Sigmoid colon (tissue), 7 donors: ENCODE results near the gene ZNF829. TPM values are rescaled to one million over a fixed set of nuclear protein-coding genes. Genes with fewer than 3 reads are reported as not detected.

ENCODE experiments used
- DNase-seq: peaks from one replicate; pipeline ENCODE4 v3.0.0-alpha.2; 2019
- H3K27ac ChIP-seq, 4 donors: fragments of 200-600 bp; sonication (generic); one replicate each; pipeline ENCODE4 v1.5.1; 2016 to 2019; ENCODE audit warnings: mild to moderate bottlenecking in 1 of 4
- H3K27me3 ChIP-seq, 3 donors: fragments of 200-600 bp; sonication (generic); one replicate each; pipeline ENCODE4 v1.5.1; 2019; ENCODE audit warnings: mild to moderate bottlenecking in 1 of 3
- H3K36me3 ChIP-seq, 4 donors: fragments of 200-600 bp; sonication (generic); one replicate each; pipeline ENCODE4 v1.5.1; 2016 to 2019
- H3K4me1 ChIP-seq, 4 donors: fragments of 200-600 bp; sonication (generic); one replicate each; pipeline ENCODE4 v1.5.1; 2017 to 2019
- H3K4me3 ChIP-seq, 4 donors: fragments of 200-600 bp; sonication (generic); one replicate each; pipeline ENCODE4 v1.5.1; 2017 to 2019; ENCODE audit warnings: mild to moderate bottlenecking in 2 of 4, moderate library complexity in 1 of 4
- H3K9me3 ChIP-seq, 4 donors: fragments of 200-600 bp in 3 of 4; sonication (generic) in 3 of 4; one replicate each; pipeline versions ENCODE4 v1.5.1 to v1.6.1; 2013 to 2019
- EP300 ChIP-seq, 4 donors: sonication (generic); formaldehyde crosslinking; IDR thresholded peaks; one replicate each; pipeline ENCODE4 v1.6.1; 2017; ENCODE audit warnings: antibody characterized with exemption in 4 of 4
- POLR2A ChIP-seq, 2 donors: fragments of 450-650 bp; IDR thresholded peaks; one replicate each; pipeline ENCODE4 v1.6.1; 2016; ENCODE audit warnings: antibody characterized with exemption in 2 of 2, mild to moderate bottlenecking in 2 of 2, moderate library complexity in 2 of 2
- POLR2AphosphoS5 ChIP-seq, 4 donors: sonication (generic); formaldehyde crosslinking; IDR thresholded peaks; one replicate each; pipeline ENCODE4 v1.6.1; 2017; ENCODE audit warnings: antibody characterized with exemption in 4 of 4
- WGBS, 2 donors: extraction: QIAGEN DNeasy Blood & Tissue Kit; methylation state at CpG; one replicate each; pipeline ENCODE4 v1.1.7; 2013; 5-methylcytosine and 5-hydroxymethylcytosine counted together
- intact Hi-C: fragments of 100-400 bp; cut with DNase I; formaldehyde crosslinking; loops from one replicate; pipeline ENCODE4 v1.15.1; 2023
- polyA plus RNA-seq, 3 donors: library from polyadenylated mRNA; stranded (reverse); fragments of 200-250 nt; gene quantifications; one replicate each; pipeline ENCODE4 v1.2.3, GENCODE V29; 2013
- small RNA-seq, 3 donors: library from RNA; depleted of rRNA; stranded (forward); fragments of <200 nt; gene quantifications; one replicate each; pipeline ENCODE3, GENCODE V24; 2016
- total RNA-seq, 4 donors: library from RNA; depleted of rRNA; stranded (reverse); fragments of >200 nt; gene quantifications; one replicate each; pipeline ENCODE4 v1.1.0, GENCODE V29; 2016
- TF ChIP-seq, protein P1 (sequence below), 4 experiments: fragments of 450-650 bp in 3 of 4; fragments of 200-600 bp in 1 of 4; IDR thresholded peaks; one replicate each; pipeline ENCODE4 v1.5.1; 2016 to 2019; ENCODE audit warnings: antibody characterized with exemption in 4 of 4, mild to moderate bottlenecking in 3 of 4, moderate library complexity in 2 of 4
- donor health status: healthy with polysubstance abuse.
- donor health status: Bipolar disorder and iron deficiency.
- donor health status: healthy.

The ZNF829 gene
- total and polyA plus RNA-seq, 7 donors = under 0.01 to 6.4 (median 3.6) TPM

DNA sequence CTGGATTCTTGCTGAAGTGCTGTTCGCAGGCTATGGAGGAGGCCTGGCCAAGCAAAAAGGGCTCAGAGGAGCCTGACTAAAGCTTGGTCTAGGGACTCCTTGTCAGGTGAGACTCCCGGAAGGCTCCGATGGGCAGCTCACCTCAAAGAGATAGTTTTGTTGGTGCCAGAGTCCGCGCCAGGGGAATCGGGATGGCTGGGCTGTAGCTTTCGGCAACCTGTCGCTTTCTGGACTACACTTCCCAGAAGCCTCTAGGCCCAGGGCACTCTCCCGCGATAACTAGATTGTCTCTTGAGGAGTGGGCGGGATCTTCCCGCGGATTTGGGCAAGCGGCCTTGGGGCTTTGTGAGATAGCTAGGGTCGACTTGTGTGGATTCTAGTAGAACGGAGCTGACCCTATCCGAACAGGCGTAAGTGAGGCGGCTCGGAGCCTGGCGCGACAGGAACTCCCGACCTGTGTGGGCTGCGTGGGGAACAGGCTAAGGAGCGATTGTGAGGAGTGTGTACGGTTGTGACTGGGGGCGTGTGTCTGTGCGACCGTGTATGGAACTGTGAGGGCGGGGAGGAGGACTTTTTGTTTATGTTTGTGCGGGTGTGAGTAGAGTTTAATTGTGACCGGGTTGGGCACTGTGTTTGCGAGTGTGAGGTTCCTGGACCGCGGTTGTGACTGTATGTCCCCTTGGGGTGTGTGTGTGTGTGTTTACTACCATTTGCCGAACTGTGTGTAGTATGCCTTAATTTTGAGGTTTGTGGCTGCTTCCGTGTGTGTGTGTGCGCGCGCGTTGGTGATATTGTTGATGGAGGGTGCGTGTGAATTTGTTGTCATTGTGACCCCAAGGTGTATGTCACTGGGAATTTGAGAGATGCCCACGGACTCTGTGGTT, 65.3 kb downstream of the ZNF829 start, which contains the start of gene ZNF345:
ZNF345 (plus strand) TSS at position 318 of the 884 bp plus-strand sequence. CDS start 25,955 bp downstream, outside the sequence.
- peak; percentile 95 for DNase-seq
- Histone ChIP-seq H3K4me1 (peaks cover 0 to 22% (median 17%) of the 10 kb centered on the region in 4 donors), H3K36me3 (peaks cover 0 to 25% (median 10%) of the 10 kb centered on the region in 4 donors), H3K27ac (peak within 1 kb of the TSS; percentile 88 to 92 (median 90)), H3K9me3 (peaks cover 0 to 4% (median 2%) of the 10 kb centered on the region in 4 donors), H3K27me3 (no peaks in the 10 kb centered on the region), H3K4me3 (peak within 1 kb of the TSS; percentile 58 to 77 (median 70))
- intact Hi-C loops = loop anchor here (1.0 to 2.0 kb wide), 3 partner anchors 12 to 78 kb away; partner anchors contain the start of genes ZNF568, ZNF790, ZNF829 and ZNF850
- TF ChIP-seq EP300 (IDR thresholded peaks at IDR 0.05) (no peak), POLR2AphosphoS5 (IDR thresholded peaks at IDR 0.05) (peak; percentile 21 to 72 (median 64)), POLR2A (IDR thresholded peaks at IDR 0.05) (peak in 1 of 2 donors; percentile 37)
- 0 to 1% methylated on average over 43 of the region's 43 CpGs for WGBS, 2 donors

DNA sequence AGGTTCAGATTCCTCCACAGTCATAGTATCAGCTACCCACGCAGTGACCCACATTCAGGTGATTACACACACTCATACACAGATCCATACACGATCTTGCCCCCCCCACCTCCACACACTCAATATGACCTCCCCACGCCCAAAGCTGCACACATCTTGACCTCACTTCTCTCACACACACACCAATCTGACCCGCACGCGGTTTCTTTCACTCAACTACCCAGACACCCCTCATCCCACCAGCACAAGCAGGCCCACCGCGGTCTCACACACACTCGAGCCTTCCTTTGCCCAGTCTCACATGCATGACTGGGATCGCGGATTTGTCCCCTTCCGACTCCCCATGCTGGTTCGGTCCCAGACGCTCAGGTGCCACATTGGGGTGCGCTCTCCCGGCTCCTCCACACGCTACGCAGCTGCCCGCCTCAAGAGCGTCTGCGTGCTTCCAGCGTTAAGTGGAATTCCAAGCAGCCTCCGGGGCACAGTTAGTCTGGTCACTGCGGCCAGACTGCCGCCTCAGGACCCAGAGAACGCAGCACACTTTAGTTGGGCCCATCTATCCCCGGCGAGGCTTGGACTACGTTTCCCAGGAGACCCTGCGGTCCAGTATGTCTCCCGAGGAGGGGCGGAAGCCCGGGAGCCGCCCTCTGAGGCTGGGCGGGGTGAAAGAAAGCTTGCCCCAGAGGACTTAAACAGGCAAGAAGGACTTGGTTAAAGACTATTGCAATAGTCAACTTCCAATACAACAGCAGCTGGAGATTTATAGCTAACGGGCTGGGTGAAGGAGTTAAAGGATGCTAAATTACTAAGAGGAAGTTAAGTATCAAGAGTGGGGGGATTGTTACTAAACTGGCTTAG, 66.2 kb downstream of the ZNF829 start:
- H3K9me3 ChIP-seq = peaks cover 0 to 3% (median 0%) of the 10 kb centered on the region in 4 donors

DNA sequence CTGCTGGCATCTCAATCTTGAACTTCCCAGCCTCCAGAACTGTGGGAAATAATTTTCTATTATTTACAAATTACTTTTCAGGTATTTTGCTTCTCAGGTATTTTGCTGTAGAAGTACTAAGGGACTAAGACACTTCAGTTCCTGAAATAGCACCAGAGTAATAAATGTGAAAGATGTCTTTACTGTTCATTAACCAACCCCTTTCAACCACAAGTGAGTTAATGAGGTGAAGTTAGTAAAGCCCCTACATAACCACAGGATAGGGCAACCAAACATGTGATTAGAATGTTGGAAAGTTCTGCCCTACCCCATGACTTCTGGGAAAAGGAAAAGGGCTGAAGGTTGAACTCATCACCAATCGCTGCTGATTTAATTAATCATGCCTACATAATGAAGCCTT, 68.1 kb downstream of the ZNF829 start:
- TF ChIP-seq, protein P1, sequence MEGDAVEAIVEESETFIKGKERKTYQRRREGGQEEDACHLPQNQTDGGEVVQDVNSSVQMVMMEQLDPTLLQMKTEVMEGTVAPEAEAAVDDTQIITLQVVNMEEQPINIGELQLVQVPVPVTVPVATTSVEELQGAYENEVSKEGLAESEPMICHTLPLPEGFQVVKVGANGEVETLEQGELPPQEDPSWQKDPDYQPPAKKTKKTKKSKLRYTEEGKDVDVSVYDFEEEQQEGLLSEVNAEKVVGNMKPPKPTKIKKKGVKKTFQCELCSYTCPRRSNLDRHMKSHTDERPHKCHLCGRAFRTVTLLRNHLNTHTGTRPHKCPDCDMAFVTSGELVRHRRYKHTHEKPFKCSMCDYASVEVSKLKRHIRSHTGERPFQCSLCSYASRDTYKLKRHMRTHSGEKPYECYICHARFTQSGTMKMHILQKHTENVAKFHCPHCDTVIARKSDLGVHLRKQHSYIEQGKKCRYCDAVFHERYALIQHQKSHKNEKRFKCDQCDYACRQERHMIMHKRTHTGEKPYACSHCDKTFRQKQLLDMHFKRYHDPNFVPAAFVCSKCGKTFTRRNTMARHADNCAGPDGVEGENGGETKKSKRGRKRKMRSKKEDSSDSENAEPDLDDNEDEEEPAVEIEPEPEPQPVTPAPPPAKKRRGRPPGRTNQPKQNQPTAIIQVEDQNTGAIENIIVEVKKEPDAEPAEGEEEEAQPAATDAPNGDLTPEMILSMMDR (IDR thresholded peaks at IDR 0.05) = no peak
- TF ChIP-seq POLR2A (IDR thresholded peaks at IDR 0.05) (no peak), POLR2AphosphoS5 (IDR thresholded peaks at IDR 0.05) (no peak), EP300 (IDR thresholded peaks at IDR 0.05) (no peak)
- H3K27ac ChIP-seq = no peak overlapping the region
- H3K4me3 ChIP-seq = no peak overlapping the region
- H3K27me3 ChIP-seq = no peaks in the 10 kb centered on the region
- 84 to 92% methylated on average over 1 of the region's 1 CpG for WGBS, 2 donors
- H3K4me1 ChIP-seq = peaks cover 0 to 22% (median 17%) of the 10 kb centered on the region in 4 donors
- H3K9me3 ChIP-seq = peaks cover 0 to 2% (median 0%) of the 10 kb centered on the region in 4 donors
- intact Hi-C loops = no loop called here
- DNase-seq = no peak
- peaks cover 0 to 15% (median 0%) of the 10 kb centered on the region in 4 donors for H3K36me3 ChIP-seq

More for the DNA sequence above, 66.2 kb downstream of the ZNF829 start:
- Histone ChIP-seq H3K4me3 (peak overlapping the region; percentile 58 to 77 (median 70)), H3K27ac (peak overlapping the region; percentile 88 to 92 (median 90)), H3K4me1 (peaks cover 0 to 22% (median 17%) of the 10 kb centered on the region in 4 donors), H3K36me3 (peaks cover 0 to 21% (median 5%) of the 10 kb centered on the region in 4 donors), H3K27me3 (no peaks in the 10 kb centered on the region)
- WGBS, 2 donors = 0 to 1% methylated on average over 36 of the region's 36 CpGs
- peak; percentile 95 for DNase-seq
- intact Hi-C loops = loop anchor here (1.0 to 2.0 kb wide), 4 partner anchors 12 to 163 kb away; partner anchors contain the start of genes ZNF567, ZNF568, ZNF790 and ZNF829
- TF ChIP-seq EP300 (IDR thresholded peaks at IDR 0.05) = no peak
- peak; percentile 9 to 31 for TF ChIP-seq POLR2A (IDR thresholded peaks at IDR 0.05)
- TF ChIP-seq POLR2AphosphoS5 (IDR thresholded peaks at IDR 0.05) = peak; percentile 58 to 75 (median 66)

DNA sequence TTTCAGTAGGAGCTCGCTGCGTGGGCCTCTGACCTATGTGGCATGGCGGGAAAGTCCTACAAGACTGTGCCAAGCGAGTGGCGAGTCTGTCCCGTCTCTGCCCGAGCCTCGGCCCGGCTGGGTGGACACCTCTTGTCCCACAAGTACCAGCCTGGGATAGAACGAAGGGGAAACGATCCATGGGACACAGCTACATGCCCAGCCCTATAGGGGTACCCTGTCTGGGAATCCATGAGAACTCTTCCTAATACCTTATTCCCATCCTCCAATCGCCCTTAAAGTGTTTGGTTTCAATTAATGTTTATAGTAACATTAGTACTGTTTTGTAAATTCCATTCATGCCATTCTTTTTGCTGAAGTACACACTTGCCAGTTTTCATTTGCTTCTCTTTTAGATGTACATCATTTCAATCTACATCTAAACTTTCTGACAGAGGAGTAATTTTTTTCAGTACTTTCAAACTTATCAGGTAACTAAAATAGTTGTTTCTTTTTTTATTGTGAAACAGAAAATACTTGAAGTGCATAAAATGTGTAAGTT, 77.2 kb downstream of the ZNF829 start:
- TF ChIP-seq, protein P1 (IDR thresholded peaks at IDR 0.05) = no peak
- no peak for TF ChIP-seq POLR2A (IDR thresholded peaks at IDR 0.05)
- no peak for TF ChIP-seq POLR2AphosphoS5 (IDR thresholded peaks at IDR 0.05)
- TF ChIP-seq EP300 (IDR thresholded peaks at IDR 0.05) = no peak
- no peak for DNase-seq
- peaks cover 0 to 20% (median 14%) of the 10 kb centered on the region in 4 donors for H3K4me1 ChIP-seq
- peaks cover 4 to 10% (median 7%) of the 10 kb centered on the region in 4 donors for H3K9me3 ChIP-seq
- H3K27me3 ChIP-seq = no peaks in the 10 kb centered on the region
- H3K27ac ChIP-seq = peak overlapping the region; percentile 82 to 90 (median 88)
- H3K36me3 ChIP-seq = peaks cover 0 to 18% (median 3%) of the 10 kb centered on the region in 4 donors
- peak overlapping the region; percentile 58 to 82 (median 71) for H3K4me3 ChIP-seq
- 25 to 27% methylated on average over 12 of the region's 12 CpGs for WGBS, 2 donors
- intact Hi-C loops = loop anchor here (1.0 to 10.0 kb wide), 5 partner anchors 11 to 238 kb away; partner anchors contain the start of genes ZNF345, ZNF420, ZNF461 and ZNF850

Small RNA genes within 50 kb of the gene (small RNA-seq; reads per million reads assigned to genes)
- gene RF00019 = 0 reads per million in 3 donors

Other genes with a start within 250 kb of the ZNF829 start
- gene ZNF461, start 249.5 kb downstream of the ZNF829 start, total RNA-seq = 10 to 100 TPM in 2 of 4 donors, 1 to 10 TPM in 2; 6.6 to 11.1 (median 9.4) TPM
- 1 to 10 TPM in 2 of 3 donors, under 1 TPM in 1; 0.92 to 3.6 (median 3.5) TPM for gene ZNF461, start 249.5 kb downstream of the ZNF829 start, polyA plus RNA-seq
- gene ZNF567, start 228.7 kb downstream of the ZNF829 start, total RNA-seq = 10 to 100 TPM in 2 of 4 donors, 1 to 10 TPM in 2; 7.2 to 13.9 (median 11.0) TPM
- 1 to 10 TPM; 1.2 to 2.3 (median 2.1) TPM for gene ZNF567, start 228.7 kb downstream of the ZNF829 start, polyA plus RNA-seq
- 1 to 10 TPM; 2.2 to 4.6 (median 3.3) TPM for gene ZNF850, start 143.5 kb downstream of the ZNF829 start, total RNA-seq
- 1 to 10 TPM in 1 of 3 donors, under 1 TPM in 2; 0.23 to 1.2 (median 0.55) TPM for gene ZNF850, start 143.5 kb downstream of the ZNF829 start, polyA plus RNA-seq
- gene ZNF790, start 77.9 kb downstream of the ZNF829 start, total RNA-seq = 10 to 100 TPM in 1 of 4 donors, 1 to 10 TPM in 3; 8.6 to 13.3 (median 9.6) TPM
- 1 to 10 TPM; 1.8 to 3.3 (median 2.3) TPM for gene ZNF790, start 77.9 kb downstream of the ZNF829 start, polyA plus RNA-seq
- gene ZNF345, start 65.4 kb downstream of the ZNF829 start, total RNA-seq = 10 to 100 TPM in 1 of 4 donors, 1 to 10 TPM in 3; 4.6 to 13.0 (median 6.2) TPM
- gene ZNF345, start 65.4 kb downstream of the ZNF829 start, polyA plus RNA-seq = 1 to 10 TPM in 2 of 3 donors, under 1 TPM in 1; 0.69 to 3.6 (median 3.1) TPM
- gene ZNF568, start within 50 bp of the ZNF829 start, total RNA-seq = 10 to 100 TPM in 3 of 4 donors, 1 to 10 TPM in 1; 8.7 to 18.9 (median 14.0) TPM
- 1 to 10 TPM in 1 of 3 donors, under 1 TPM in 2; 0.60 to 3.2 (median 0.69) TPM for gene ZNF568, start within 50 bp of the ZNF829 start, polyA plus RNA-seq
- gene ZNF420, start 162.1 kb upstream of the ZNF829 start, total RNA-seq = 10 to 100 TPM in 3 of 4 donors, 1 to 10 TPM in 1; 8.4 to 18.6 (median 14.1) TPM
- 1 to 10 TPM; 1.2 to 4.2 (median 3.8) TPM for gene ZNF420, start 162.1 kb upstream of the ZNF829 start, polyA plus RNA-seq